ENCODE data around the gene RPN1. TPM values are rescaled to one million over a fixed set of nuclear protein-coding genes. Genes with fewer than 3 reads are reported as not detected.

Gene RPN1
- total and polyA plus RNA-seq, 2 of the 13 experiments (the other 11 are each of a cell fraction or from before 2014, with no cell fraction given): 290 to 342 TPM

DNA sequence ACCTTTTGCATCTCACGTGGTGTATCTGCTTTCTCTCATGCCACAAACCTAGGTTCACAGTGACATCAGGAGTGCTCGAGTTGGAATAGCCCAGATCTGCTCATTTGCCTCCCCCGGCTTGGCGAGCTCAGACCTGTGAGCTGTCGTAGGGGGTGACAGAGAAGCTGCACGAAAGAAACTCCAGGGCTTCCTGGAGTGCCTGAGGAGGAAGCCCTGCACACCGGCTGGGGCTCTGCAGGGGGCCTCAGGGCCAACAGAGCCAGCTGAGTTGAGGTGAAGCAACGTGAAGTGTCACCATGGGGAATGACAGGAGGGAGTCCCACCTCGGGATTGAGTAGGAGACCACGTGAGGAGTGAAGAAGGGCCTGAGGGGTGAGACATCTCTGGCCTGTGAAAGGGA lies 62.5 kb downstream of the RPN1 start:
- H2AFZ ChIP-seq (ENCODE audit: low read length): no peak overlapping the region
- H3K9ac ChIP-seq (ENCODE audit: insufficient read depth, low read depth, low read length): no peak overlapping the region
- ATAC-seq (no peak), FAIRE-seq (no peak), DNase-seq (ENCODE audit: low spot score) (no peak)
- in situ Hi-C loops (cut with HindIII; ENCODE audit: extremely low pct_ligation_motif_present, low pct_unique_long_range_greater_than_20kb) (no loop called here), intact Hi-C loops (cut with micrococcal nuclease; ENCODE audit: unreplicated experiment) (loop anchor here (10.0 kb wide), 1 partner anchor 163 kb away; no protein-coding TSS in a partner anchor)
- no peaks in the 10 kb centered on the region for H3K36me3 ChIP-seq (replicated peaks in 1 of 2; ENCODE audit: control insufficient read depth in 1 of 2, insufficient read depth in 2 of 2, low read length in 2 of 2)
- no TSS peak for BruUV-seq (replicated peaks)
- peaks cover 1 to 28% of the 10 kb centered on the region in 2 experiments; a peak in 3 of 5 replicates for H3K27me3 ChIP-seq (ENCODE audit: control insufficient read depth in 1 of 2, insufficient read depth in 2 of 2, low read length in 2 of 2)
- CTCF ChIA-PET (ENCODE audit: low intra/inter-chr PET ratio, low total read pairs): no interaction called here
- no peak overlapping the region for H3K27ac ChIP-seq (ENCODE audit: extremely low read length, insufficient read depth, low read length)
- H3K4me2 ChIP-seq (ENCODE audit: low read depth, low read length): no peak overlapping the region
- H3K79me2 ChIP-seq (ENCODE audit: insufficient read depth, low read length): no peaks in the 10 kb centered on the region
- H3K4me1 ChIP-seq (ENCODE audit: insufficient read depth, low read length): peaks cover 19% of the 10 kb centered on the region
- no peaks in the 10 kb centered on the region for H3K9me3 ChIP-seq (ENCODE audit: low read length)
- POLR2A ChIA-PET: no interaction called here
- H3K4me3 ChIP-seq (replicated peaks in 1 of 3; ENCODE audit: insufficient read depth in 1 of 3, low read depth in 2 of 3, low read length in 3 of 3): no peak overlapping the region
- TF ChIP-seq ZNF207 (IDR thresholded peaks at IDR 0.05; ENCODE audit: borderline replicate concordance): no peak
- TF ChIP-seq, protein P1, sequence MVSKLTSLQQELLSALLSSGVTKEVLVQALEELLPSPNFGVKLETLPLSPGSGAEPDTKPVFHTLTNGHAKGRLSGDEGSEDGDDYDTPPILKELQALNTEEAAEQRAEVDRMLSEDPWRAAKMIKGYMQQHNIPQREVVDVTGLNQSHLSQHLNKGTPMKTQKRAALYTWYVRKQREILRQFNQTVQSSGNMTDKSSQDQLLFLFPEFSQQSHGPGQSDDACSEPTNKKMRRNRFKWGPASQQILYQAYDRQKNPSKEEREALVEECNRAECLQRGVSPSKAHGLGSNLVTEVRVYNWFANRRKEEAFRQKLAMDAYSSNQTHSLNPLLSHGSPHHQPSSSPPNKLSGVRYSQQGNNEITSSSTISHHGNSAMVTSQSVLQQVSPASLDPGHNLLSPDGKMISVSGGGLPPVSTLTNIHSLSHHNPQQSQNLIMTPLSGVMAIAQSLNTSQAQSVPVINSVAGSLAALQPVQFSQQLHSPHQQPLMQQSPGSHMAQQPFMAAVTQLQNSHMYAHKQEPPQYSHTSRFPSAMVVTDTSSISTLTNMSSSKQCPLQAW (CRISPR knock-in tag; IDR thresholded peaks at IDR 0.05): no peak
- TF ChIP-seq TOPORS (CRISPR knock-in tag; IDR thresholded peaks at IDR 0.05): no peak
- no peak for TF ChIP-seq ZSCAN25 (CRISPR knock-in tag; IDR thresholded peaks at IDR 0.05)
- TF ChIP-seq SAFB2 (CRISPR knock-in tag; IDR thresholded peaks at IDR 0.05; ENCODE audit: borderline replicate concordance, low read depth): no peak
- no peak for TF ChIP-seq BRD4 (CRISPR knock-in tag; IDR thresholded peaks at IDR 0.05)
- TF ChIP-seq, protein P2, sequence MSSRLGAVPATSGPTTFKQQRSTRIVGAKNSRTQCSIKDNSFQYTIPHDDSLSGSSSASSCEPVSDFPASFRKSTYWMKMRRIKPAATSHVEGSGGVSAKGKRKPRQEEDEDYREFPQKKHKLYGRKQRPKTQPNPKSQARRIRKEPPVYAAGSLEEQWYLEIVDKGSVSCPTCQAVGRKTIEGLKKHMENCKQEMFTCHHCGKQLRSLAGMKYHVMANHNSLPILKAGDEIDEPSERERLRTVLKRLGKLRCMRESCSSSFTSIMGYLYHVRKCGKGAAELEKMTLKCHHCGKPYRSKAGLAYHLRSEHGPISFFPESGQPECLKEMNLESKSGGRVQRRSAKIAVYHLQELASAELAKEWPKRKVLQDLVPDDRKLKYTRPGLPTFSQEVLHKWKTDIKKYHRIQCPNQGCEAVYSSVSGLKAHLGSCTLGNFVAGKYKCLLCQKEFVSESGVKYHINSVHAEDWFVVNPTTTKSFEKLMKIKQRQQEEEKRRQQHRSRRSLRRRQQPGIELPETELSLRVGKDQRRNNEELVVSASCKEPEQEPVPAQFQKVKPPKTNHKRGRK (CRISPR knock-in tag; IDR thresholded peaks at IDR 0.05): no peak
- TF ChIP-seq ISL2 (CRISPR knock-in tag; IDR thresholded peaks at IDR 0.05): no peak
- no peak for TF ChIP-seq CREB1 (IDR thresholded peaks at IDR 0.05)
- no peak for TF ChIP-seq CREB1 (CRISPR knock-in tag; IDR thresholded peaks at IDR 0.05)
- no peak for TF ChIP-seq ZNF180 (CRISPR knock-in tag; IDR thresholded peaks at IDR 0.05; ENCODE audit: borderline replicate concordance, low read depth)
- H4K20me1 ChIP-seq (ENCODE audit: insufficient read depth, low read length): no peaks in the 10 kb centered on the region
- WGBS (ENCODE audit: low lambda C conversion rate): 45% methylated on average over 10 of the region's 10 CpGs

All from HepG2 (cell line).